WTC11 (cell line): ENCODE data around the gene CELF2. TPM values are rescaled to one million over a fixed set of nuclear protein-coding genes. Genes with fewer than 3 reads are reported as not detected.
A peak's percentile ranks its signal among the peaks of the same experiment; 100 is the strongest.

Experiments
- ATAC-seq: fragments of 200-7000 bp; cut with Tn5 transposase; 2 replicates; pipeline ENCODE4 v1.10.0; 2021; ENCODE audit warnings: mild to moderate bottlenecking, moderate library complexity
- CTCF ChIA-PET: fragments of 300-600 bp; sonication (Branson Sonifier 250); formaldehyde crosslinking; loops from one replicate; lab custom pipeline; 2021; ENCODE audit warnings: antibody characterized with exemption; lab: Charles Lee
- POLR2A ChIA-PET: fragments of 350-600 bp; sonication (Branson Sonifier 250); formaldehyde crosslinking; loops from one replicate; lab custom pipeline; 2021; ENCODE audit warnings: antibody characterized with exemption; lab: Charles Lee
- DNase-seq: peaks from one replicate; pipeline ENCODE4 v3.0.0; 2021; ENCODE audit warnings: low spot score
- H3K27ac Mint-ChIP-seq: 2 replicates; pipeline ENCODE4 v1.8.0; 2021; ENCODE audit warnings: mixed read lengths
- H3K27me3 Mint-ChIP-seq: 2 replicates; pipeline ENCODE4 v1.8.0; 2021; ENCODE audit warnings: low read depth, mild to moderate bottlenecking, moderate library complexity, mixed read lengths
- H3K36me3 Mint-ChIP-seq: 2 replicates; pipeline ENCODE4 v1.8.0; 2021; ENCODE audit warnings: mixed read lengths
- H3K4me1 Mint-ChIP-seq: 2 replicates; pipeline ENCODE4 v1.8.0; 2022; ENCODE audit warnings: mixed read lengths
- H3K4me3 Mint-ChIP-seq: 2 replicates; pipeline ENCODE4 v1.8.0; 2021; ENCODE audit warnings: mild to moderate bottlenecking, moderate library complexity, mixed read lengths
- H3K9me3 Mint-ChIP-seq: 2 replicates; pipeline ENCODE4 v1.8.0; 2021; ENCODE audit warnings: mixed read lengths
- ATF1 ChIP-seq: sonication (generic); formaldehyde crosslinking; IDR thresholded peaks from 2 replicates; pipeline ENCODE4 v1.8.1; 2023; ENCODE audit warnings: mild to moderate bottlenecking, moderate library complexity, missing genetic modification reagents
- ATF3 ChIP-seq: sonication (generic); formaldehyde crosslinking; conservative IDR thresholded peaks from 2 replicates; pipeline ENCODE4 v1.8.1; 2022; ENCODE audit warnings: mild to moderate bottlenecking, missing genetic modification reagents
- CBFB ChIP-seq: sonication (generic); formaldehyde crosslinking; IDR thresholded peaks from 2 replicates; pipeline ENCODE4 v1.8.1; 2022; ENCODE audit warnings: mild to moderate bottlenecking, low read depth, missing genetic modification reagents
- CREM ChIP-seq: sonication (generic); formaldehyde crosslinking; IDR thresholded peaks from 2 replicates; pipeline ENCODE4 v1.8.1; 2022; ENCODE audit warnings: mild to moderate bottlenecking, missing genetic modification reagents, moderate library complexity
- E2F5 ChIP-seq: sonication (generic); formaldehyde crosslinking; IDR thresholded peaks from 2 replicates; pipeline ENCODE4 v1.8.1; 2022; ENCODE audit warnings: mild to moderate bottlenecking, moderate library complexity, missing genetic modification reagents
- PRDM15 ChIP-seq: sonication (generic); formaldehyde crosslinking; IDR thresholded peaks from 2 replicates; pipeline ENCODE4 v1.8.0; 2022; ENCODE audit warnings: missing genetic modification reagents
- PRRX2 ChIP-seq: fragments of 250-450 bp; sonication (Bioruptor Pico); IDR thresholded peaks from 2 replicates; pipeline ENCODE4 v1.8.0; 2021; ENCODE audit warnings: mild to moderate bottlenecking
- RELA ChIP-seq: sonication (generic); formaldehyde crosslinking; IDR thresholded peaks from 2 replicates; pipeline ENCODE4 v1.8.1; 2022; ENCODE audit warnings: missing genetic modification reagents, mild to moderate bottlenecking, borderline replicate concordance
- STAT6 ChIP-seq: sonication (generic); formaldehyde crosslinking; conservative IDR thresholded peaks from 2 replicates; pipeline ENCODE4 v1.8.1; 2023; ENCODE audit warnings: mild to moderate bottlenecking, low read depth, missing genetic modification reagents, moderate library complexity
- TEAD1 ChIP-seq: sonication (generic); formaldehyde crosslinking; IDR thresholded peaks from 2 replicates; pipeline ENCODE4 v1.8.0; 2022; ENCODE audit warnings: mild to moderate bottlenecking, missing genetic modification reagents
- TEAD4 ChIP-seq: sonication (generic); formaldehyde crosslinking; IDR thresholded peaks from 2 replicates; pipeline ENCODE4 v1.8.0; 2022; ENCODE audit warnings: mild to moderate bottlenecking, missing genetic modification reagents
- TP53 ChIP-seq: sonication (generic); formaldehyde crosslinking; IDR thresholded peaks from 2 replicates; pipeline ENCODE4 v1.8.1; 2023; ENCODE audit warnings: mild to moderate bottlenecking, missing genetic modification reagents
- ZMAT4 ChIP-seq: fragments of 250-450 bp; sonication (Bioruptor Pico); IDR thresholded peaks from 2 replicates; pipeline ENCODE4 v1.9.0; 2021; ENCODE audit warnings: mild to moderate bottlenecking
- ZNF232 ChIP-seq: sonication (generic); formaldehyde crosslinking; IDR thresholded peaks from 2 replicates; pipeline ENCODE4 v1.8.0; 2022; ENCODE audit warnings: mild to moderate bottlenecking, missing genetic modification reagents
- total RNA-seq: library from RNA; stranded (reverse); gene quantifications from 3 replicates; pipeline ENCODE4 v1.2.3, GENCODE V29; 2021
- TF ChIP-seq, protein P1 (sequence below): sonication (generic); formaldehyde crosslinking; IDR thresholded peaks from 2 replicates; pipeline ENCODE4 v1.8.1; 2023; ENCODE audit warnings: mild to moderate bottlenecking, missing genetic modification reagents, moderate library complexity
- TF ChIP-seq, protein P2 (sequence below): fragments of 250-450 bp; sonication (Bioruptor Pico); conservative IDR thresholded peaks from 2 replicates; pipeline ENCODE4 v1.9.0; 2021; ENCODE audit warnings: mild to moderate bottlenecking
- TF ChIP-seq, protein P3 (sequence below): sonication (generic); formaldehyde crosslinking; IDR thresholded peaks from 2 replicates; pipeline ENCODE4 v1.8.1; 2023; ENCODE audit warnings: mild to moderate bottlenecking, missing genetic modification reagents, borderline replicate concordance
- TF ChIP-seq, protein P4 (sequence below): fragments of 250-450 bp; sonication (Bioruptor Pico); IDR thresholded peaks from 2 replicates; pipeline ENCODE4 v1.8.0; 2021; ENCODE audit warnings: mild to moderate bottlenecking

CELF2 gene
- total RNA-seq, 1 experiment from 2014 or later: 24.6 TPM

GRCh38 chr10:11279314-11279713 is 261.6 kb downstream of the CELF2 start:
- POLR2A ChIA-PET: no interaction called here
- no peak overlapping the region for H3K27ac Mint-ChIP-seq
- no peaks in the 10 kb centered on the region for H3K9me3 Mint-ChIP-seq
- no peak for ATAC-seq
- H3K4me1 Mint-ChIP-seq: peaks cover 16% of the 10 kb centered on the region
- CTCF ChIA-PET: no interaction called here
- no peaks in the 10 kb centered on the region for H3K27me3 Mint-ChIP-seq
- TF ChIP-seq RELA (CRISPR knock-in tag) (no peak), STAT6 (no peak), E2F5 (no peak), PRDM15 (CRISPR knock-in tag) (no peak), CBFB (no peak), ZNF232 (CRISPR knock-in tag) (no peak), ZMAT4 (CRISPR knock-in tag) (no peak), TP53 (no peak), ATF3 (CRISPR knock-in tag) (no peak), CREM (CRISPR knock-in tag) (no peak)
- TF ChIP-seq, protein P1, sequence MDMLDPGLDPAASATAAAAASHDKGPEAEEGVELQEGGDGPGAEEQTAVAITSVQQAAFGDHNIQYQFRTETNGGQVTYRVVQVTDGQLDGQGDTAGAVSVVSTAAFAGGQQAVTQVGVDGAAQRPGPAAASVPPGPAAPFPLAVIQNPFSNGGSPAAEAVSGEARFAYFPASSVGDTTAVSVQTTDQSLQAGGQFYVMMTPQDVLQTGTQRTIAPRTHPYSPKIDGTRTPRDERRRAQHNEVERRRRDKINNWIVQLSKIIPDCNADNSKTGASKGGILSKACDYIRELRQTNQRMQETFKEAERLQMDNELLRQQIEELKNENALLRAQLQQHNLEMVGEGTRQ: no peak
- no peak overlapping the region for H3K4me3 Mint-ChIP-seq
- DNase-seq: no peak
- H3K36me3 Mint-ChIP-seq: no peaks in the 10 kb centered on the region

GRCh38 chr10:11280187-11280932 is 262.7 kb downstream of the CELF2 start:
- Mint-ChIP-seq H3K4me3 (no peak overlapping the region), H3K27me3 (no peaks in the 10 kb centered on the region), H3K4me1 (peaks cover 16% of the 10 kb centered on the region), H3K36me3 (no peaks in the 10 kb centered on the region), H3K27ac (no peak overlapping the region), H3K9me3 (no peaks in the 10 kb centered on the region)
- CTCF ChIA-PET: interaction anchor here (1.3 kb wide), 1 partner anchor 10 kb away, joined by 4 read pairs; no protein-coding TSS in a partner anchor
- POLR2A ChIA-PET: no interaction called here
- ATAC-seq (peak; percentile 32), DNase-seq (no peak)
- TF ChIP-seq ATF1 (CRISPR knock-in tag) (no peak), TEAD4 (no peak), PRRX2 (CRISPR knock-in tag) (no peak), TEAD1 (CRISPR knock-in tag) (no peak)
- TF ChIP-seq, protein P2, sequence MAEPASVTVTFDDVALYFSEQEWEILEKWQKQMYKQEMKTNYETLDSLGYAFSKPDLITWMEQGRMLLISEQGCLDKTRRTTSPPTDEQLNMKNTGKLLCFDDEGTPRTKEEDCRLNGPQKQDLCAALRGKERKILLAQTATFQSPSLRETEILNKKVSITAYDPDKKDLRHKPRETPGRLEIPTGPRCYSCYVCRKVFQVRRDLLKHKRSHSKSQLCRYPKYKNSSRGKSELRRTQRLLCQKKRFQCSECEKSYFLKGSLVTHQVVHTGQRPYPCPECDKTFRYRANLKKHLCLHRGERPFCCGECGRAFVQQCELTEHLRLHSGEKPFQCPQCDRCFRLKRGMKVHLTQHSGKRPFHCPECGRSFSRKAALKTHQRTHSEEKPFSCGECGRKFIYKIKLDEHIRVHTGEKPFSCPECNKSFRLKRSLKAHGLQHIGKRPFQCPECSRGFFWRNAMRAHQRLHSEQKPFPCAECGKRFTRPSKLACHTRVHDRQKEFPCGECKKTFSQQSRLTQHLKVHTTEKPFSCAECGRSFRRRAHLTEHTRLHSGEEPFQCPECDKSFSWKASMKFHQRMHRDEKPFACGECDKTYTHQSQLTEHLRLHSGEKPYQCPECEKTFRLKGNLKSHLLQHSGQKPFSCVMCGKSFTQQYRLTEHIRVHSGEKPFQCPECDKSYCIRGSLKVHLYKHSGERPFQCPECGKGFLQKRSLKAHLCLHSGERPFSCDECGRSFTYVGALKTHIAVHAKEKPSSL (CRISPR knock-in tag): no peak
- TF ChIP-seq, protein P3, sequence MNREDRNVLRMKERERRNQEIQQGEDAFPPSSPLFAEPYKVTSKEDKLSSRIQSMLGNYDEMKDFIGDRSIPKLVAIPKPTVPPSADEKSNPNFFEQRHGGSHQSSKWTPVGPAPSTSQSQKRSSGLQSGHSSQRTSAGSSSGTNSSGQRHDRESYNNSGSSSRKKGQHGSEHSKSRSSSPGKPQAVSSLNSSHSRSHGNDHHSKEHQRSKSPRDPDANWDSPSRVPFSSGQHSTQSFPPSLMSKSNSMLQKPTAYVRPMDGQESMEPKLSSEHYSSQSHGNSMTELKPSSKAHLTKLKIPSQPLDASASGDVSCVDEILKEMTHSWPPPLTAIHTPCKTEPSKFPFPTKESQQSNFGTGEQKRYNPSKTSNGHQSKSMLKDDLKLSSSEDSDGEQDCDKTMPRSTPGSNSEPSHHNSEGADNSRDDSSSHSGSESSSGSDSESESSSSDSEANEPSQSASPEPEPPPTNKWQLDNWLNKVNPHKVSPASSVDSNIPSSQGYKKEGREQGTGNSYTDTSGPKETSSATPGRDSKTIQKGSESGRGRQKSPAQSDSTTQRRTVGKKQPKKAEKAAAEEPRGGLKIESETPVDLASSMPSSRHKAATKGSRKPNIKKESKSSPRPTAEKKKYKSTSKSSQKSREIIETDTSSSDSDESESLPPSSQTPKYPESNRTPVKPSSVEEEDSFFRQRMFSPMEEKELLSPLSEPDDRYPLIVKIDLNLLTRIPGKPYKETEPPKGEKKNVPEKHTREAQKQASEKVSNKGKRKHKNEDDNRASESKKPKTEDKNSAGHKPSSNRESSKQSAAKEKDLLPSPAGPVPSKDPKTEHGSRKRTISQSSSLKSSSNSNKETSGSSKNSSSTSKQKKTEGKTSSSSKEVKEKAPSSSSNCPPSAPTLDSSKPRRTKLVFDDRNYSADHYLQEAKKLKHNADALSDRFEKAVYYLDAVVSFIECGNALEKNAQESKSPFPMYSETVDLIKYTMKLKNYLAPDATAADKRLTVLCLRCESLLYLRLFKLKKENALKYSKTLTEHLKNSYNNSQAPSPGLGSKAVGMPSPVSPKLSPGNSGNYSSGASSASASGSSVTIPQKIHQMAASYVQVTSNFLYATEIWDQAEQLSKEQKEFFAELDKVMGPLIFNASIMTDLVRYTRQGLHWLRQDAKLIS (CRISPR knock-in tag): no peak
- TF ChIP-seq, protein P4, sequence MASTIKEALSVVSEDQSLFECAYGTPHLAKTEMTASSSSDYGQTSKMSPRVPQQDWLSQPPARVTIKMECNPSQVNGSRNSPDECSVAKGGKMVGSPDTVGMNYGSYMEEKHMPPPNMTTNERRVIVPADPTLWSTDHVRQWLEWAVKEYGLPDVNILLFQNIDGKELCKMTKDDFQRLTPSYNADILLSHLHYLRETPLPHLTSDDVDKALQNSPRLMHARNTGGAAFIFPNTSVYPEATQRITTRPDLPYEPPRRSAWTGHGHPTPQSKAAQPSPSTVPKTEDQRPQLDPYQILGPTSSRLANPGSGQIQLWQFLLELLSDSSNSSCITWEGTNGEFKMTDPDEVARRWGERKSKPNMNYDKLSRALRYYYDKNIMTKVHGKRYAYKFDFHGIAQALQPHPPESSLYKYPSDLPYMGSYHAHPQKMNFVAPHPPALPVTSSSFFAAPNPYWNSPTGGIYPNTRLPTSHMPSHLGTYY (CRISPR knock-in tag): no peak
